NCI-H1105 (cell line): ENCODE data around the gene CENPP.
"Not testable (repeated sequence)": the region's sequence is repeated elsewhere in the genome, so short reads cannot be mapped to it uniquely, and the experiment has no call there.

Experiments used
- DNase-seq: peaks from one replicate; lab custom pipeline; 2025; lab: John Stamatoyannopoulos, UW

Gene CENPP

DNA sequence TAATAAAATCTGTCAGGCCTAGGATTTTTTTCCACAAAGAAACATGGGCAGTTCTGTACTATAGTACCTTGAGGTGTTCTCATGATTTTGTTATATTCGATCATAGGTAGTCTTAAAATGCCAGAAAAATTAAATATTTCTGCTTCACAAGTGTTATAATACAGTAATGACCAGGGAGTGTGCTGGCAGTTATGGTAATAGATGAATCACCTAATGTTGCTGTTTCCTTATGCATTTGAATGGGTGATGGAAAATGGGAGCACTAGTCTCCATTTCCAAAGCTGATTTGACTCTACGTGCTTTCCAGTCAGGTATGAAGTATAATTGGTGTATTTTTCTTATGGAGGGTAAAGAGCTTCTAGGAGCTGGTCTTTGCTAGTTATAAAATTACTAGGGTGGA lies 54.9 kb downstream of the CENPP start:
- no peak for DNase-seq

DNA sequence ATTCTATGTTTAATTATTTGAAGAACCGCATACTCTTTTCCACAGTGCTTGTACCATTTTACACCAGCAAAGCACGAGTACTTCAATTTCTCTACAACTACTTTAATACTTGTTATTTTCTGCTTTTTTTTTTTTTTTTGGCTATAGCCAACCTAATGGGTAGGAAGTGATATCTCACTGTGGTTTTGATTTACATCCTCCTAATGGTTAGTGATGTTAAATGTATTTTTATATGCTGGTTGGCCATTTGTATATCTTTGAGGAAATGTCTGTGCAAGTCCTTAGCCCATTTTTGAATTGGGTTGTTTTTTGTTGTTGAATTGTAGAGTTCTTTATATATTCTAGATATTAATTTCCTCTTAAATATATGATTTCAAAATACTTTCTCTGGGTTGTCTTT lies 56.0 kb downstream of the CENPP start:
- DNase-seq = no peak

DNA sequence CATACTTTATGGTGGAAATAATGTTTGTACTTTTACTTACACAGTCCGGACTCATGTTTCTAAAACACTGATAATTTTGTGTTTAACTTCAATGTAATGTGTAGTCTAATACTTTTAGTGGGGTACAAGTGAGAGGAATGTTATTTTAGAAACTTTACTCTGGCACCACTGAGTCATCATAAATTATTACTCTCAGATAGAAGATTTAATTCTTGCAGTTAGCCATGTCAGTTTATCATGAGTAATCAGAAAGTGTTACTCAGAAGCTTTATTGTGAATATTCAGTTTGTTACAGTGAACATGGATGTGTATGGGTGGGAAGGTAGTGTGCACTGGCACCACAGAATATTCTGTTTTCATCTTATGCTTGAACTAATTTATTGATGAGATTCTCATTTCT lies 58.6 kb downstream of the CENPP start:
- no peak for DNase-seq

DNA sequence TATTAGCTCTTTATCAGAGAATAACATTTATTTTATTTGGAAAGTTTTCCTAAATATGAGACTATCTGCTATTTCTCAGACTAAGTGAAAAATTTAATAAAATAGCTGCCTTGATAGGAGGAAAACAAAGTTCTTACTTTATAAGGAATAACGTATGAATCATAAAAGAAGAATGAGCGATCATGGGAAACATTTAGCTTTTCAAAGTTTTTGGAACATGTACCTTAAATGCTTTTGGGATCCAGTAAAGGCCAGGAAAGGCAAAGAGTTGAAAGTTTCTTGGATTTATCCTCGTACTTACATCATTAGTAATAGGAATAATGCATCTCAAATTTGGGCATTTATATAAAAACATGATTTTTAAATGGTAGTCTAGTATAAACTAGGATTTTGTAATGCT lies 59.2 kb downstream of the CENPP start:
- DNase-seq = no peak

DNA sequence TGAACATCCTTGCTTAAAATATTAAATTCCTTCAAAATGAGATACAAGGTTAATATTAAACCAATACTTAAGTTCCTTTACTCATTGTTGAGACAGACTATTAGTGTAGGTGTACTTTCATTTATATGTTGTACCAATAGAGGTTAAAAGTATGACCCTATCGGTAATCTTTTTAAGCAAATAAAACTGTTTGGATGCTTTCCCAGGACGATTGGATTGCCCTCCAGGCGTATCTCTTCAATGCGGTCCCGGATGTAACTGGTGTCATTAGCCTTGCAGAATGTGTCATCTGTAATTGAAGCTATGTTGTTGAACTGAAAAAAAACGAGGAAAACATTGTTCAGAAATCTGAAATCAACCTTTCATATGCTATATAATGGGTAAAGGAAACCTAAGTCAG lies 59.7 kb downstream of the CENPP start:
- no peak for DNase-seq

DNA sequence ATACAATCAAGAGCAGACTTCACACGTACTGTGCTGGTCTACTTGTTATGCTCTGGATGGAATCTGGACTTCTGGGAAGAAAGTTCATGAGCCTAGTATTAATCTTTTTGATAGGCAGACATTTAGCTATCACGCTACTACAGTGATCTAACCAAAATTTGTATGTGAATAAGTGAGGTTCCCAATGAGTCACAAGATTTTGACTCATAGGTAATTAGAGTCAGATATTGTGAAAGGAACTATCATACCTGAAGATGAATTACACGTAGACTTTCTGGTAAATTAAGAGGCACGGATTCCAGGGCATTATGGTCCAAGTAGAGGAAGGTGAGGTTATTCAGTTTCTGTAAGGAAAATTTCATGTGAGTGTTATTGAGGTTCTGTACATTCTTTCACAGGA lies 60.2 kb downstream of the CENPP start:
- DNase-seq = no peak

DNA sequence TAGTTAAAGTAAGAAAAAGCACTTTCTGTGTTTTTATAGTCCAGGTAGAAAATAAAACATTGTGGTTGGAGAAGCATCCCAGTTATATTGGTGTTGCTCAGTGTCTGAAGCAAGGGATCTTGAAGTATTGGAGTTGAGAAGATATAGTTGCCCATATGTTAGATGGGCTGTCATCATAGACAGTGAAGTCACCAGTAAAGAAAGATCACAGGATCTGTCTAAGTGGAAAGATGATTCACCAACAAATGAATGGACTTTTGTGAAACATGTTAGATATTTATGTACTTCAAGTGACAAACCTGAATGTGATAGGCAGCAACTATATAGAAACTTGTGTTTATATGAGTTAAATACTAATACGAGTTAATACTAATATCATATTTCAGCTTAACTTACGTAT lies 66.9 kb downstream of the CENPP start:
- DNase-seq = no peak

DNA sequence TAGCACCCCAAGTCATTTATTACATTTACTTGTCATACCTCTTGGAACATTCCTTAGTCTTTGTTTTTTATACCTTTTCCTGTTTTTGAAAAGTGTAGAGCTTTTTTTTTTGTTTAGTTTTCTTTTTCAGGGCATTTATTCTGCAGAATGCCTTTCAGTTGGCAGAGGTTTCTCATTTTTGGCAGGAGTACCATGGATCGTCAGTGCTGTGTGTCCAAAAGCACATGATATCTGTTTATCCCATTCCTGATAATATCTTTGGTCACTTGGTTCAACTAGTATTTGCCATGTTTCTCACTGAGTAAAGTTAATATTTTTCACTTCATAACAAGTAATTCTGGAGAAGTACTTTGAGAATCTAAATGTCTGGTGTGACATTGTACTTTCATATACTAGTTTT lies 67.9 kb downstream of the CENPP start:
- no peak for DNase-seq

DNA sequence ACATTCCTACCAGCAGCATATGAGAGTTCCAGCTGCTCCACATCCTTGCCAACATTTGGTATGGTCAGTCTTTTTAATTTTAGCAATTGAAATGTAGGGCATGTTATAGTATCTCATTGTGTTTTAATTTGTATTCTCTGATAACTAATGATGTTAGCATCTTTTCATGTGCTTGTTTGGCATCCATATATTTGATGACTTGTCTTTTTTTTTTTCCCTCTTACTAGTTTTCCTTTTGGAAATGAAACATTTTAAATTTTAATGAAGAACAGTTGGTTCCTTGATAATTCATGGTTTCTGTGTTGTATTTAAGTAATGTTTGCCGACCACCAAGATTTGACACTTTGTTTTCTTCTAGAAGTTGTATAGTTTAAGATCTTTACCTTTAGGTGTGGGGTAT lies 69.9 kb downstream of the CENPP start:
- DNase-seq = no peak

DNA sequence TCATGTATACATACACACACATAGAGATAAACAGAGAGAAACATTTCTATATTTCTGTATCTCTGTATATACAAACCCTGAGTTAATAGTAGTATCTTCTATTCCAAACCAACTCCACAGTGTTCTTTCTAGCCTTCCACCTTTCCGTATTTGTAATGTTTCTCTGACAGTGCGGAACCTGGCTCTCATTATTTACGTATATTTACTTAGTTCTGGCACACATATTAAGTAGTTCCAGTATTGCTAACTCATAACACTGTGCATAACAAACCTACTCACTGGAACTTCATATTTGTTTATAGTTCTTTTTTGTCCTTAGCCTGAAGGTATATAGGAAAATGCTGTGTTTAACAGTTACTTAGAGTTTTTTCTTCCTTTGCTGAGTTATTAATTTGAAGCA lies 72.1 kb downstream of the CENPP start:
- DNase-seq = no peak

DNA sequence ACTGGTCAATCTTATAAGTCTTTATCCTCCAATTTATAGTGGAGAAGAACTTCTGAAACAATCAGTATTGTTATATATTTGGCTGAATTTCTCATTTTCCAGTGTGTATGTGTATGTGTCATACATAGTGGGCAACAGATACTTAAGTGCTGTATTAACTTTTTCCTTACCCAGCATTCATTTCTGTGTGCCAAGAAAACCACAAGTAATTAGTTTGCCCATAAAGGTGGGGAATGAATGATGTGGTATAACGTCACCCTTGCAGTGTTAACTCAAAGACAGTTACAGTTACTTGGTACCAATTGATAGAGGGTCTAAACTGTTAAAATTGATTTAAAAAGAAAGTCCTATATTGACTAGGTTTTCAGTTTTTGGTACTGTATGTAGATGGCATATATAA lies 76.6 kb downstream of the CENPP start:
- no peak for DNase-seq

DNA sequence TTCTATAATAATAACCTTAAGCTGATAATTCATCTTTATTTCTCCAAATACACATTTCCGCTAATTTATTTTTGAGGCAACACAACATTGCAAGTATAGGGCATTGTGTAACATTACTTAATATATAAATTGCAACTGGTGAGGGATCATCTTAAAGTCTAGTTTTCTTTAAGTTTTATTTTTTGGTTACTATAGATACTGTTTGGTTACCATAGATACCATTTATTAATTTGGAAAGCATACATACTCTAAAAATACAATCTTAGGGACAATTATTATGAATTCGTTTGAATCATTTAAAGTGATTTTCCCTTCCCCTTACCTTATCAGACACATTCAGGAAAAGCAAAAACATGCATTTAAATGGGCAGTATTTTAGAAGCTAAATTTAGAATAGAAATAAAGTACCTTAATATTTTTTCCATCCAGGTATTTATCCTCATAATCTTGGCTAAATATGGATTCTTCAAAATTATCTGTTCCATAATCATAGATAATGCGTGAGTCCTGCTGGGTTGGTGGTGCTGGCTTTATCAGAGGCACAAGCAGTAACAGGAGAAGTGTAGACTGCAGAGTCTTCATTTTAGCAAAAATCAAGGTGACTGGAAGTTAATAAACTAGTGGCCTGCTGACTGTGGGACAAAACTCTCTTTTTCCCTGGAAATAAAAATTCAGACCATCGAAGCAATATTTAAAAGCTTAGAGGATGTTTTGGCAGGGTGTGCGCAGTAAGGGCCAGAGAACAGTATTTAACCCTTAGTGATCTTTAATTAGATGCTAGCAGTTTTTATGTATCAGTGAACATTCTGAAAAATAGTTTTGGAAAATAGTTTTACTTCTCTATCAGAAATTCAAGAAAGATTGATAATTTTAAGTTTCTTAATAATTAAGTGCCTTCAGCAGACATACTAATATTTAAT lies 77.3 kb downstream of the CENPP start:
- DNase-seq = no peak

DNA sequence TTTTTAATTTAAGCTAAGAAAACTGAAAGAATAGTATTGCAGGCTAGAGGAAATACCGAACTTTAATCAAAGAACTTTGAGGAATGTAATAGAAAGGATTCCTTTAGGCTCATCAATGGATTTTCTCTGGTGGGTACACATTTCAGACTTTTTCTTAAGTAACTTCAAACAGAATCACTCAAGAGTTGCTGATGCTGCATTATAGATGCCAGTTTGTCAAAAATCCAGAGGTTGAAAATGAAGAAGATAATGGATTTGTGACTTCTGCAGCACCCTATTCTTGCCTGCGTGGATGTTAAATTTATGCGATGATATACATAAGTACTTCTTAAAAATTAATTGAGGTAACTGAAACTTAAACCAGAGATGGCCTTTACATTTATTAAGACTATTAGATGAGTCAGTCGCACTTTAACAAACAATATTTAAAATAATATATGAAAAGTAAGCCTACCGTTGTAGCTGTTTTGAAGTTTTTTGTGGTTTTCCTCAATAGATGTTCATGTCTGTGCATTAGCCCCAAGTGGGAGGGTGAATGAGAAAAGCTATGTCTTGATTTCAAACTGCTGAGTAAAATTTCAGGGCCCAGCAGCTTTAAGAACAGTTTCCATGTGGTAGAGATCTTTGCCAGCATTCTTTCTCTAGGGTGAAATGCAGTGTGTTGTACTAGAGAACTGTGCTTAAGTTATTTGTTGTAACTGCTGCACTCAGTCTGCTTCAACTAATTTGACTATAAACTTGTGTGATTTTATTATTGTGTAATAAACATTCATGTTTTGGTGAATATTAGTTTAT lies 78.5 kb downstream of the CENPP start, which contains the start of gene OGN:
OGN (minus strand) TSS at position 537 of the 795 bp plus-strand sequence. CDS start 1,171 bp downstream, outside the sequence.
- no peak for DNase-seq

DNA sequence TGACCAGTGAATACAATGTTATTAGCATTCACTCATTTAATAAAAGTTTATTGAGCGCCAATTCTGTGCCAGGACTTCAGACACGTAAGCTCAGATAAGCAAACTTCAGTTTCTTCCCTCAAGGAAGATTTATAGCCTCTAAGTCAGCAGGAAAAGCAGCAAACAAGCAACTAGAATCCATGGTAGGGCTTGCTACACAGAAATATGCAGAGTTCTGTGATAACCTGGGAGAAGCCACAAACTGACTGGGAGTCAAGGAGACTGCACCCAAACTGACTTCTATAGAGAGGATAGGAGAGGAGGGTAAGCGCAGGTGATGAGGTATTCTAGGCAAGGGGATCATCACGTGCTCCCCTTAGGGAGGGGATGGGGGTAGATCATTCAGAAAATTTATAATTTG lies 80.1 kb downstream of the CENPP start:
- DNase-seq = no peak

DNA sequence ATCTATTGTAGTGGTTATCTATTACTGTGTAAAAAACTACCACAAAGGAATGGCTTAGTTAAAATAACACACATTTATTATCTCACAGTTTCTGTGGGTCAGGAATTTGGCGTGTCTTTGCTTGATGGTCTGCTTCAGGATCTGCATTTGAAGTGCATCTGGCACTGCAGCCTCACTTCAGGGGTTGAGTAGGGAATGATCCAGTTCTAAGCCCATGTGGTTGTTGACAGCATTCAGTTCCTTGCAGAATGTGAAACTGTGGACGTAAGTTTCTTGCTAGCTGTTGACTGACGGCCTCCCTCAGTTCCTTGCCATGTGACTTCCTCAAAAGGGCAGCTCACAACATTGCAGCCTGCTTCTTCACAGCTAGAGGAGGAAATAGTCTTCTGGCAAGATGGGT lies 80.7 kb downstream of the CENPP start:
- DNase-seq = no peak

DNA sequence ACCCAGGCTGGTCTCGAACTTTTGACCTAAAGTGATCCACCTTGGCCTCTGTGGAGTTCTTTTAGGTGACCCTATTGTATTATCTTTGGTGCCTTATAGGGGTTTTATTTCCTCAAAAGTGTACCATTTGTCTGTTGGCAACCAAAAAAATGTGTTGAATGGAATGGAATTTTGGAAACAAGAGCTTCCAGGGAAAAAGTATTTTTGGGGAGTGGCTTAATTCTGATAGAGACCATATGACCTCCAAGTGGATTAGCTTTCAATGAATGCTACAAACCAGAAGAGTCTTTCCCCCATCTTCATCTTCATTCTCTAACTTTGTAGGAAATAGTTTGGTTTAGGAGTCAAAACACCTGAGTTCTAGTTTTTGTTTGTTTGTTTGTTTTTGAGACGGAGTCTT lies 82.1 kb downstream of the CENPP start:
- no peak for DNase-seq

DNA sequence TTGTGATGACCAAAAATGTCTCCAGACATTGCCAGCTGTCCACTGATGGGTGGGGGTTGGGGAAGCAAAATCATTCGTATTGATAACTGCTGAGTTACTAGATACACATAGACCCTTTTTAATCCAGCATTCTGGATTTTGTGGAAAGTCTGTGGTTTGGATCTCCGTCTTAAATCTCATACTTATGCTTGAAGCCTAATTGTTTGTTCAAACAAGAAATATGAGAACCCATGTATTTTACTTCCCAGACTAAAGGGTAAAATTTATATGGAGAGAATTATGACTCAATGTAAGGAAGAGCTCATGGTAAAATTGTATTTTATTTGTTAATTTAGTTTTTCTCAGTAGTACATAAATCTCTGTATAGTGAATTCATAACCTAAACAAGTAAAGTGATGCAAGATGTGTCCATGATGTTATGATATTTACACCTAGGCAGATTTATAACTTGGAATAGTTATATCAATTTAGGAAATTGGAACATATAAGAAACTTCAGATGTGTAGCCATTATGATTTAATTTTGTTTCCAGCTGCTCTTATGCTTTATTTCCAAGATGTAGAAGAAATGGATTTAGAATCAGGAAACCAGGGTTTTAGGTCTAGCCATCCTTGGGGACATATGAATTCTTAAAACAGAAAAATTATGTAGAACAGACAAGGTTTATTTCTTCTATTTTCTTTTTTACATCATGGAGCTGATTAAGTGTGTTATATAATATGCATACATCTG lies 83.2 kb downstream of the CENPP start:
- no peak for DNase-seq

DNA sequence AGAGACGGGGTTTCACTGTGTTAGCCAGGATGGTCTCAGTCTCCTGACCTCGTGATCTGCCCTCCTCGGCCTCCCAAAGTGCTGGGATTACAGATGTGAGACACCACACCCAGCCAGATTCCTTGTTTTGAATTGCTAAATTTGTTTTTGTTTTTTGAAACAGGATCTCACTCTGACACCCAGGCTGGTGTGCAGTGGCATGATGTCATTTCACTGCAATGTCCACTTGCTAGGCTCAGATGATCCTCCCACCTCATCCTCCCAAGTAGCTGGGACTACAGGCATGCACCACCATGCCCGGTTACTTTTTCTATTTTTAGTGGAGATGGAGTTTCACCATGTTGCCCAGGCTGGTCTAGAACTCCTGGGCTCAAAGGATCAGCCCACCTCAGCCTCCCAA lies 85.4 kb downstream of the CENPP start:
- DNase-seq = not testable (repeated sequence)

DNA sequence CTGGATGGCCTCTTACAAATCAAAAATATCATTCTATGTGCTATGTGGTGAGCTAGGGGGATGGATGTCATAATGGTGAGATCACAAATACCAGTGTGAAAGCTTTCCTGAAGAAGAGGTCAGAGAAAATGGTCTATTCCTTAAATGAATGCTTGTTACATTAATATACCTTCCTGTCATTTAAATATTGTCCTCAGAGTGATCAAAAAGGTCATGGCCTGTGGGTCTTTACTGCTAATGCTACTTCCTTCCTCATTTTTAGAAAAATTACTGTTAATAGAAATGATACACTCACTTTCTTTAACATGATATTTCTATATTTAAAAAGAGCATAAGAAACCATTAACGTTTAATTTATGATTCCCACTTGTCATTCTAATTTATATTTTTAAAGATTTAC lies 88.8 kb downstream of the CENPP start:
- DNase-seq = no peak

DNA sequence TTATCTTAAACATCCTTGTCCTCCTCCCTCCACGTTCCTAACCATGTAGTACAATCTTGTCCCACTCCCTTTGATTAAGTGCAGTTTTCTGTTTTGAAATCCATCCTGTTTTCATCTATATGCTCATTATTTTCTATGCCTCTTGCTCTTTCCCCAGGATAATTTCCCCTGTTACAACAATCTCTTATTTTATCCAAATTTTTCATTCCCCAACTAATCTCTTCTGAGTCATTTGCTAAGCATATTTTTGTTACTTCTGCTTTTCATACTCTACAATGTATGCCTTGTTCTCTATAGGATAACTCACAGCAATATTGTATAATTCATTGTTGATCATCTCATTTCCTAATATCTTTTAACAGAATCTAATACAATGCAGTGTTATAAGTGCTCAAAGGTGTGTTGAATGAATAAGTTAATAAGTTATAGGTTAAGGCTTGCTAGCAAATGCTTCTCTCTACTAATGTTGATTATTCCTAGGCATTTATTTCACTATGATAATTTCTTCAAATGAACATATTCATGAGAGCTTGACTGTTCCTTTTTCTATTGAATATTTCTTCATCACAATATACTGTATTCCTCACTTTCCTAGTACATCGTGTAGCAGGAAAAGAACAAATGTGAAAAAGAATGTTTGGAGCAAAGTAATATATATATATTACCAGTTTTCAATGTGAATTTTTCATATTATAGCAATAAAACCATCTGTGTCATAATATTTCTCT lies 97.0 kb downstream of the CENPP start:
- no peak for DNase-seq

DNA sequence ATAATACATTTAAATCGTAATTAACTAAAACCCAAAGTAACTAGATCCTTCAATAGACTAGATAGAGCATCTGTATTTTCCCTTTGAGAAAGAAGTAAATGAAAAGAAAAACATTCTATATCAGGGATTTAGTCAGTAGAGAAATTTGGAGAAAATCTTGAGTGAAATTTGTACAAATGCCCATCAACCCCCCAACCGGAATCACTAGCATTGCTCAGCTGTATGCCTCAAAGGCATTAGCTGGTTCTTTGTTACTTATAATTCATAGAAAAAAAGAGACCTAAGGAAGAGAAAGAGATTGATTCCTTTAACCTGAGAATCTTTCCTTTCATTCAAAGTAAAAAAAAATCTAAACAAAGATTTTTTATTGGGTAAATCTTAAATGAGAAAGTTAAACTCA lies 97.9 kb downstream of the CENPP start:
- no peak for DNase-seq

DNA sequence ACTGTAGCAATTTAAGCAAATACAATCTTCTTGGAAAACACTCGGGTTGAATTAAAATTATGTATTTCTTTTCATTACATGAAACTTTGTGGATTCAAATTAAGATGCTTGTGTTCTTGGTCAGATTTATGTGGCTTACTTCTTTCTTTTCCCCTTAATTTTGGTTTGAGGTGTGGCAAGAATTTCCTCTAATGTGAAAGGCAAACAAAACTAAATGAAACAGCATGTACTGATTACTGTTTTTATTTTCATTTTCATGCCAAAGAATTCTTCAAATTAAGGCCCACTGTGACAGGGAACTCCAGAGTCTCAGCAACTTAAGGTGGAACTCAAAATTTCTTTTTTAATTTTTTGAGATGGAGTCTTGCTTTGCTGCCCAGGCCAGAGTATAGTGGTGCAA lies 98.6 kb downstream of the CENPP start, which contains the start of gene OMD:
OMD (minus strand) TSS at position 132 of the 400 bp plus-strand sequence. CDS start 6,913 bp downstream, outside the sequence.
- DNase-seq = no peak
